ENCODE measurements around the gene NFKBIA. TPM values are rescaled to one million over a fixed set of nuclear protein-coding genes. Genes with fewer than 3 reads are reported as not detected.
"Not testable (repeated sequence)": the region's sequence is repeated elsewhere in the genome, so short reads cannot be mapped to it uniquely, and the experiment has no call there.

Gene NFKBIA
- total RNA-seq, 1 experiment from 2014 or later = 97.9 TPM

GRCh38 chr14:35391388-35391710 lies 13.2 kb downstream of the NFKBIA start:
- DNase-seq (ENCODE audit: low read depth) = no peak

GRCh38 chr14:35390577-35391387 lies 13.8 kb downstream of the NFKBIA start:
- peak; percentile 77 for DNase-seq (ENCODE audit: low read depth)

GRCh38 chr14:35389315-35389667 lies 15.3 kb downstream of the NFKBIA start:
- no peak for DNase-seq (ENCODE audit: low read depth)

- no peak for DNase-seq (ENCODE audit: low read depth)
Measured at GRCh38 chr14:35388656-35389314, 15.8 kb downstream of the NFKBIA start.

- no peak for DNase-seq (ENCODE audit: low read depth)
Measured at GRCh38 chr14:35387713-35388579, 16.6 kb downstream of the NFKBIA start.

- DNase-seq (ENCODE audit: low read depth) = peak; percentile 32
Measured at GRCh38 chr14:35387219-35387618, 17.3 kb downstream of the NFKBIA start.

GRCh38 chr14:35386673-35387125 lies 17.9 kb downstream of the NFKBIA start:
- DNase-seq (ENCODE audit: low read depth) = peak; percentile 97

GRCh38 chr14:35385042-35385839 lies 19.3 kb downstream of the NFKBIA start:
- DNase-seq (ENCODE audit: low read depth) = peak; percentile 95

- DNase-seq (ENCODE audit: low read depth) = peak; percentile 85
Measured at GRCh38 chr14:35384455-35385041, 20.0 kb downstream of the NFKBIA start.

- DNase-seq (ENCODE audit: low read depth) = no peak
Measured at GRCh38 chr14:35383569-35384454, 20.7 kb downstream of the NFKBIA start.

- DNase-seq (ENCODE audit: low read depth) = no peak
Measured at GRCh38 chr14:35380794-35381193, 23.8 kb downstream of the NFKBIA start.

GRCh38 chr14:35379234-35379933 lies 25.2 kb downstream of the NFKBIA start:
- not testable (repeated sequence) for DNase-seq (ENCODE audit: low read depth)

GRCh38 chr14:35378425-35379233 lies 25.9 kb downstream of the NFKBIA start:
- peak; percentile 31 for DNase-seq (ENCODE audit: low read depth)

GRCh38 chr14:35375558-35376025 lies 29.0 kb downstream of the NFKBIA start:
- peak; percentile 75 for DNase-seq (ENCODE audit: low read depth)

GRCh38 chr14:35374263-35374712 lies 30.3 kb downstream of the NFKBIA start:
- DNase-seq (ENCODE audit: low read depth) = peak; percentile 88

- not testable (repeated sequence) for DNase-seq (ENCODE audit: low read depth)
Measured at GRCh38 chr14:35373208-35373607, 31.3 kb downstream of the NFKBIA start.

- no peak for DNase-seq (ENCODE audit: low read depth)
Measured at GRCh38 chr14:35370969-35371368, 33.6 kb downstream of the NFKBIA start.

GRCh38 chr14:35369701-35370191 lies 34.8 kb downstream of the NFKBIA start:
- DNase-seq (ENCODE audit: low read depth) = no peak

All from RPMI7951 (cell line).